ENCODE measurements around the gene LCE5A. TPM values are rescaled to one million over a fixed set of nuclear protein-coding genes. Genes with fewer than 3 reads are reported as not detected.

Gene LCE5A
- total RNA-seq, 2 donors from 2014 or later, result not detected

DNA sequence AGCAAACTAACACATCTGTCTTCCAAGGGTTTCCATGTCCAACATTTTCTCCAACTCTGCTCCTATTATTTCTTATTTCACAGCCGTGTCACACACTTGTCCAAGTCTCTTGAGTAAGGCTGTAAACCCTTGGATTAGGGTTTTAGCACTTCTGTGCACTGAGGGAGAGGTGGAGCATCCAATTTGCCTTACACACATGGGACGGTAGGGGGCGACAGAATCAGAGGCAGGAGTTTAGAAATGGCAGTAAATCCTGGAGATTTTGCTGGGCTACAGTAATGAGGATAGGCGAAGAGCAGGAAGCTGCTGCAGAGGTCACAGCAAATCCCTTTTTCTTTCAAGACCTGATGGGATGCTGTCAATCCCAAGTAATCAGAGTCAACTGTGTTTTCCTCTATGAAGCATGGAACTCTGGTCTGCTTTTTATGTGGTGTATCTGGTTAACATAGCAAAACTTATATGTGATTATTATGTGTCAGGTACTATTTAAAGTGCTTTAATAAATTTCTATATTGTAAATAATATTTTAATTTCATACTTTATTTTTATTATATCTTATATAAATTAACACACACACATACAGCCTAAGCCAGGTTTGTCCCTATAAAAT is 15.4 kb upstream of the LCE5A start:
- no peaks in the 10 kb centered on the region for H3K27me3 ChIP-seq (replicated peaks; ENCODE audit: insufficient read depth)
- DNase-seq (ENCODE audit: low spot score), result no peak
- TF ChIP-seq, protein P1, sequence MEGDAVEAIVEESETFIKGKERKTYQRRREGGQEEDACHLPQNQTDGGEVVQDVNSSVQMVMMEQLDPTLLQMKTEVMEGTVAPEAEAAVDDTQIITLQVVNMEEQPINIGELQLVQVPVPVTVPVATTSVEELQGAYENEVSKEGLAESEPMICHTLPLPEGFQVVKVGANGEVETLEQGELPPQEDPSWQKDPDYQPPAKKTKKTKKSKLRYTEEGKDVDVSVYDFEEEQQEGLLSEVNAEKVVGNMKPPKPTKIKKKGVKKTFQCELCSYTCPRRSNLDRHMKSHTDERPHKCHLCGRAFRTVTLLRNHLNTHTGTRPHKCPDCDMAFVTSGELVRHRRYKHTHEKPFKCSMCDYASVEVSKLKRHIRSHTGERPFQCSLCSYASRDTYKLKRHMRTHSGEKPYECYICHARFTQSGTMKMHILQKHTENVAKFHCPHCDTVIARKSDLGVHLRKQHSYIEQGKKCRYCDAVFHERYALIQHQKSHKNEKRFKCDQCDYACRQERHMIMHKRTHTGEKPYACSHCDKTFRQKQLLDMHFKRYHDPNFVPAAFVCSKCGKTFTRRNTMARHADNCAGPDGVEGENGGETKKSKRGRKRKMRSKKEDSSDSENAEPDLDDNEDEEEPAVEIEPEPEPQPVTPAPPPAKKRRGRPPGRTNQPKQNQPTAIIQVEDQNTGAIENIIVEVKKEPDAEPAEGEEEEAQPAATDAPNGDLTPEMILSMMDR (IDR thresholded peaks at IDR 0.05), result no peak
- TF ChIP-seq POLR2AphosphoS5 (IDR thresholded peaks at IDR 0.05) (no peak), POLR2A (IDR thresholded peaks at IDR 0.05) (no peak)
- 64% methylated on average over 4 of the region's 4 CpGs for WGBS
- intact Hi-C loops (cut with DNase I), result no loop called here
- H3K4me3 ChIP-seq, result no peak overlapping the region
- no peaks in the 10 kb centered on the region for H3K36me3 ChIP-seq
- H3K9me3 ChIP-seq, result no peaks in the 10 kb centered on the region
- no peaks in the 10 kb centered on the region for H3K4me1 ChIP-seq (replicated peaks)
- H3K27ac ChIP-seq, result no peak overlapping the region

DNA sequence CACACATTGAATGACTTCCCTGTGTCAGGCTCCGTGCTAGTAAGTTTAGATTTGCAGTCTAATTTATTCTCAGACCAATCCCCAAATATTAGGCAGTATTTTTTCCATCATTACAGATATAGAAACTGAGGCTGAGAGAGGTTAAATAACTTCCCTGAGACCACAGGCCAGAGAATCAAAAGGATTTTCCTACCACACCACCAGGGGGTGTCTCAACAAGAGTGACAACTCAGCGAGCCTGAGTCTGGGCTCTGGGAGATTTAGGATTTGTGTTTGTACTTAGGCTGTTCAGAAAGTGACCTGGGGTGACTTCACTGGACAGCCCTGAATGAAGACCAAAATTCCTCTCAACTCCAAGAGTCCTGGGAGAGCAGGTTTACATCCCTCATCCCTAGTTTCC is 13.3 kb upstream of the LCE5A start:
- intact Hi-C loops (cut with DNase I), result no loop called here
- no peak overlapping the region for H3K27ac ChIP-seq
- DNase-seq (ENCODE audit: low spot score), result no peak
- H3K4me1 ChIP-seq (replicated peaks), result no peaks in the 10 kb centered on the region
- H3K27me3 ChIP-seq (replicated peaks; ENCODE audit: insufficient read depth), result no peaks in the 10 kb centered on the region
- H3K9me3 ChIP-seq, result no peaks in the 10 kb centered on the region
- TF ChIP-seq, protein P1 (IDR thresholded peaks at IDR 0.05), result no peak
- TF ChIP-seq POLR2AphosphoS5 (IDR thresholded peaks at IDR 0.05) (no peak), POLR2A (IDR thresholded peaks at IDR 0.05) (no peak)
- no peaks in the 10 kb centered on the region for H3K36me3 ChIP-seq
- H3K4me3 ChIP-seq, result no peak overlapping the region
- WGBS, result 23% methylated on average over 2 of the region's 2 CpGs

DNA sequence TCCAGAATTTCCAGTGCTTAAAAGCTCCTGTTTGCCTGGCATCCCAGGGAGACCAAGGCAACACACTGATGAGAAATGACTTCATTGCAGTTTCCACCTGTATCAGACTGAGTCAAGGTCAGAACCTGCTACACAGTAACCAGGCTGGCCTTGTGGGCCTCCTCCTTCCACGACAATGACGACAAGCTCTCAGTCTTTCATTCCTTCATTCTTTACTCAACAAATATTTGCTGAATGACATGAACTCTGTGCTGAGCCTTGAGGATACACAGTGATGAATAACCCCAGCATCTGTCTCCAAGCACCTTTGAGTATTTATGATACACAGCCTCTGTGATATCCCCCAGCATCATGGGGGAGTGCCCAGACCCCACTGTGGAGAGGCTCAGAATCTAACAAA is 8.9 kb upstream of the LCE5A start:
- TF ChIP-seq POLR2AphosphoS5 (IDR thresholded peaks at IDR 0.05), result no peak
- TF ChIP-seq, protein P1 (IDR thresholded peaks at IDR 0.05), result no peak
- TF ChIP-seq POLR2A (IDR thresholded peaks at IDR 0.05), result no peak
- Histone ChIP-seq H3K36me3 (no peaks in the 10 kb centered on the region), H3K4me1 (replicated peaks) (no peaks in the 10 kb centered on the region), H3K9me3 (no peaks in the 10 kb centered on the region), H3K4me3 (no peak overlapping the region), H3K27me3 (replicated peaks; ENCODE audit: insufficient read depth) (no peaks in the 10 kb centered on the region), H3K27ac (no peak overlapping the region)
- intact Hi-C loops (cut with DNase I), result no loop called here
- DNase-seq (ENCODE audit: low spot score), result no peak
- 36% methylated on average over 2 of the region's 2 CpGs for WGBS

DNA sequence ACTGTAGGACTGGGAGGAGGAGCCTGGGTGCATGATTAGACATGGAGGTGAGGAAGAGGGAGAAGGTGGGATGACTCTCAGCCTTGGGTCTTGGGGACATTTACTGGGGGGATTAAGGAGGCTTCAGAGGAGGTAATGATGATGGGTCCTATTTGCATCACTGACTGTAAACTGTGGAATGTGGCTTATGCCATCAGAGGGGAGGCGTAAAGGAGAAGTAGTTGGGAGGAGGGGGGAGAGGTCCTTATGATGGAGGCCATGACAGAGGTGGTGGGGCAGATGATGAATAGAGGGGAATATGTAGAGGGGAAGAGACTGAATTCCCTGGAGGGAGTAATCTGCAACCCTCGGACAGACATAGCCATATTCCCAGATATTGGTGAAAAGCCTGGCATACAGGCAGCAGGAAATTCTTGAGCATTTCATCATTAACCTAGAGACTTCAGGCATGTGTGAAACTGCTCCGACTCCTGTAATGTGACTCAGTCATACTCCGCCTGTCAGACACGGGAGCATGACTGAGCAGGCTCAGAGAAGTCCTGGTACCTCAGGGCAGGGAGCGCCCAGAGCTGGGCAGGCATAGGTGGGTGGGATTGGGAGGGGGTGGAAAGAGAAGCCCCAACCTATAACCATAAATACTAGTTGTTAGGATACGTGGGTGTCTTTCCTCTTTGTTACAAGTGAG is 8.0 kb upstream of the LCE5A start:
- Histone ChIP-seq H3K27me3 (replicated peaks; ENCODE audit: insufficient read depth) (no peaks in the 10 kb centered on the region), H3K4me3 (no peak overlapping the region), H3K36me3 (no peaks in the 10 kb centered on the region), H3K4me1 (replicated peaks) (no peaks in the 10 kb centered on the region), H3K27ac (no peak overlapping the region), H3K9me3 (no peaks in the 10 kb centered on the region)
- WGBS, result 50% methylated on average over 7 of the region's 7 CpGs
- intact Hi-C loops (cut with DNase I), result no loop called here
- no peak for DNase-seq (ENCODE audit: low spot score)
- no peak for TF ChIP-seq POLR2A (IDR thresholded peaks at IDR 0.05)
- no peak for TF ChIP-seq POLR2AphosphoS5 (IDR thresholded peaks at IDR 0.05)
- TF ChIP-seq, protein P1 (IDR thresholded peaks at IDR 0.05), result no peak

- Histone ChIP-seq H3K4me1 (replicated peaks) (no peaks in the 10 kb centered on the region), H3K36me3 (no peaks in the 10 kb centered on the region), H3K27ac (no peak overlapping the region), H3K4me3 (no peak overlapping the region), H3K27me3 (replicated peaks; ENCODE audit: insufficient read depth) (no peaks in the 10 kb centered on the region), H3K9me3 (no peaks in the 10 kb centered on the region)
- no peak for DNase-seq (ENCODE audit: low spot score)
- TF ChIP-seq POLR2A (IDR thresholded peaks at IDR 0.05) (no peak), POLR2AphosphoS5 (IDR thresholded peaks at IDR 0.05) (no peak)
- TF ChIP-seq, protein P1 (IDR thresholded peaks at IDR 0.05), result no peak
- intact Hi-C loops (cut with DNase I), result no loop called here
- WGBS, result 71% methylated on average over 2 of the region's 2 CpGs
Observed at GRCh38 chr1:152505083-152505482, 5.5 kb upstream of the LCE5A start.
